ENCODE measurements around the gene TNFRSF13B.
A peak's percentile ranks its signal among the peaks of the same experiment; 100 is the strongest.
"Not testable (repeated sequence)": the region's sequence is repeated elsewhere in the genome, so short reads cannot be mapped to it uniquely, and the experiment has no call there.

The TNFRSF13B gene

GRCh38 chr17:16975277-16975651 lies 3.3 kb upstream of the TNFRSF13B start:
- DNase-seq: no peak
- Histone ChIP-seq H3K9me3 (ENCODE audit: control extremely low read depth in 1 of 5, control insufficient read depth in 4 of 5, insufficient read depth in 2 of 5, low read depth in 1 of 5, low read length in 4 of 5) (no peaks in the 10 kb centered on the region), H3K27ac (ENCODE audit: insufficient read depth in 1 of 2, low read depth in 1 of 2, low read length in 2 of 2, poor library complexity in 1 of 2, severe bottlenecking in 2 of 2) (no peak overlapping the region), H3K4me1 (ENCODE audit: control extremely low read depth in 1 of 4, control insufficient read depth in 4 of 4, insufficient read depth in 4 of 4, low read length in 3 of 4) (peaks cover 0 to 2% (median 0%) of the 10 kb centered on the region in 4 experiments), H3K4me3 (ENCODE audit: control insufficient read depth in 1 of 7, extremely low read depth in 1 of 7, insufficient read depth in 4 of 7, low read depth in 2 of 7, low read length in 6 of 7) (no peak overlapping the region), H3K27me3 (replicated peaks in 2 of 5; ENCODE audit: control insufficient read depth in 4 of 5, insufficient read depth in 5 of 5, low read length in 4 of 5) (peaks cover 0 to 1% (median 0%) of the 10 kb centered on the region in 5 experiments), H3K36me3 (ENCODE audit: control insufficient read depth in 4 of 4, insufficient read depth in 4 of 4, low read length in 3 of 4) (no peaks in the 10 kb centered on the region)
- CTCF ChIA-PET: interaction anchor here (0.9 to 2.3 kb wide), 2 partner anchors 8 to 44 kb away, joined by 3 to 7 read pairs; no protein-coding TSS in a partner anchor
- WGBS (ENCODE audit: insufficient coverage): 78% methylated on average over 1 of the region's 2 CpGs
- POLR2A ChIA-PET: no interaction called here

DNA sequence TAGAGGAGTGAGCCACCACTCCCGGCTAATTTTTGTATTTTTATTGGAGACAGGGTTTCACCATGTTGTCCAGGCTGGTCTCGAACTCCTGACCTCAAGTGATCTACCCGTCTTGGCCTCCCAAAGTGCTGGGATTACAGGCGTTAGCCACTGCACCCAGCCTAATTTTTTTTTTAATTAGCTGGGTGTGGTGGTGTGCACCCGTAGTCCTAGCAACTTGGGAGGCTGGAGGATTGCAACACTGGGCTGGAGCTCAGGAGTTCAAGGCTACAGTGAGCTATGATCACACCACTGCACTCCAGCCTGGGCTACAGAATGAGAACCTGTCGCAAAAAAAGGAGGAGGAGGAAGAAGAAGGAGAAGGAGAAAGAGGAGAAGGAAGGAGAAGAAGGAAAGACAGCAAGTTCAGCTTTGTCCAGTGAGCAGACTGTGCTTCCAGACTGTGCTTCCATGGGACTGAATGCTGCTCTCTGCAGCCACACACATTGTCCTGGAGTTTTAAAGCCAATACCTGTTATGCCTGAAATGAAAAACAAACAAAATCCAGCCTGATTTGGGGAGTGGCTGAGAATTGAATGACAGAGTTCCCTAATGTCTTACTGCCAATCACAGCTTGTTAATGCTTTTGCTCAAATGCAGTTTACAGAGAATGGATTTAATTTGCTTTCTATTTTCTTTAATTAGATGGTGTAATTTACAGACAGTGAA lies 2.8 kb upstream of the TNFRSF13B start:
- Histone ChIP-seq H3K4me1 (ENCODE audit: control extremely low read depth in 1 of 4, control insufficient read depth in 4 of 4, insufficient read depth in 4 of 4, low read length in 3 of 4) (peaks cover 0 to 2% (median 0%) of the 10 kb centered on the region in 4 experiments), H3K27me3 (replicated peaks in 2 of 5; ENCODE audit: control insufficient read depth in 4 of 5, insufficient read depth in 5 of 5, low read length in 4 of 5) (peaks cover 0 to 2% (median 0%) of the 10 kb centered on the region in 5 experiments), H3K9me3 (ENCODE audit: control extremely low read depth in 1 of 5, control insufficient read depth in 4 of 5, insufficient read depth in 2 of 5, low read depth in 1 of 5, low read length in 4 of 5) (no peaks in the 10 kb centered on the region), H3K4me3 (ENCODE audit: control insufficient read depth in 1 of 7, extremely low read depth in 1 of 7, insufficient read depth in 4 of 7, low read depth in 2 of 7, low read length in 6 of 7) (no peak overlapping the region), H3K27ac (ENCODE audit: insufficient read depth in 1 of 2, low read depth in 1 of 2, low read length in 2 of 2, poor library complexity in 1 of 2, severe bottlenecking in 2 of 2) (no peak overlapping the region), H3K36me3 (ENCODE audit: control insufficient read depth in 4 of 4, insufficient read depth in 4 of 4, low read length in 3 of 4) (no peaks in the 10 kb centered on the region)
- WGBS (ENCODE audit: insufficient coverage): 100% methylated on average over 5 of the region's 6 CpGs
- DNase-seq: no peak
- POLR2A ChIA-PET: no interaction called here
- CTCF ChIA-PET: interaction anchor here (0.9 to 2.3 kb wide), 2 partner anchors 8 to 44 kb away, joined by 3 to 7 read pairs; no protein-coding TSS in a partner anchor

- DNase-seq: peak in 1 of 3 donors; percentile 26
- H3K4me1 ChIP-seq (ENCODE audit: control extremely low read depth in 1 of 4, control insufficient read depth in 4 of 4, insufficient read depth in 4 of 4, low read length in 3 of 4): peaks cover 0 to 2% (median 0%) of the 10 kb centered on the region in 4 experiments
- no peak overlapping the region for H3K4me3 ChIP-seq (ENCODE audit: control insufficient read depth in 1 of 7, extremely low read depth in 1 of 7, insufficient read depth in 4 of 7, low read depth in 2 of 7, low read length in 6 of 7)
- H3K27me3 ChIP-seq (replicated peaks in 2 of 5; ENCODE audit: control insufficient read depth in 4 of 5, insufficient read depth in 5 of 5, low read length in 4 of 5): peaks cover 0 to 2% (median 0%) of the 10 kb centered on the region in 5 experiments
- H3K27ac ChIP-seq (ENCODE audit: insufficient read depth in 1 of 2, low read depth in 1 of 2, low read length in 2 of 2, poor library complexity in 1 of 2, severe bottlenecking in 2 of 2): no peak overlapping the region
- ChIA-PET CTCF (interaction anchor here (0.9 to 2.3 kb wide), 2 partner anchors 9 to 43 kb away, joined by 3 to 7 read pairs; no protein-coding TSS in a partner anchor), POLR2A (interaction anchor here (0.6 kb wide), 1 partner anchor 776 kb away, joined by 5 read pairs; no protein-coding TSS in a partner anchor)
- 95% methylated on average over 8 of the region's 13 CpGs for WGBS (ENCODE audit: insufficient coverage)
- no peaks in the 10 kb centered on the region for H3K36me3 ChIP-seq (ENCODE audit: control insufficient read depth in 4 of 4, insufficient read depth in 4 of 4, low read length in 3 of 4)
- H3K9me3 ChIP-seq (ENCODE audit: control extremely low read depth in 1 of 5, control insufficient read depth in 4 of 5, insufficient read depth in 2 of 5, low read depth in 1 of 5, low read length in 4 of 5): no peaks in the 10 kb centered on the region
Measured at GRCh38 chr17:16973760-16974540, 2.0 kb upstream of the TNFRSF13B start.

DNA sequence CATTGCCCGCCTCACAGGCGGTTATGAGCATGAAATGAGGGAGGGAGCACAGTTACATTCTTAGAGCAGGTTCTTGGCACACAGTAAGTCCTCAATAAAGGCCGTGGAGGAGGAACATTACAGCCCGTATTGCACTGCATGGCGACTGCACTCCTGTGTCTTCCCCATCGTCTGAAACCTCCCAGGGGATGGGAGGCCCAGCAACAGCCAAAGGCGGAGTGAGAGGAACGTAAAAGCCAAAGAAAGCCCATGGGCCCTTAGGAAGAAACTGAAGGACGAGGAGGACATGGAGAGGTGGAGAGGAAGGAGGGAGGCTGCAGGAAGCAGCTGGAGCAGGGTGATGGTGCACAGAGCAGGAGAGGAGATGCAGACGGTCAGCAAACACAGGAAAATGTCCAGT lies 1.1 kb upstream of the TNFRSF13B start:
- DNase-seq; H3K4me3 ChIP-seq (ENCODE audit: control insufficient read depth in 1 of 7, extremely low read depth in 1 of 7, insufficient read depth in 4 of 7, low read depth in 2 of 7, low read length in 6 of 7); H3K36me3 ChIP-seq (ENCODE audit: control insufficient read depth in 4 of 4, insufficient read depth in 4 of 4, low read length in 3 of 4); H3K4me1 ChIP-seq (ENCODE audit: control extremely low read depth in 1 of 4, control insufficient read depth in 4 of 4, insufficient read depth in 4 of 4, low read length in 3 of 4); POLR2A ChIA-PET; H3K9me3 ChIP-seq (ENCODE audit: control extremely low read depth in 1 of 5, control insufficient read depth in 4 of 5, insufficient read depth in 2 of 5, low read depth in 1 of 5, low read length in 4 of 5); H3K27me3 ChIP-seq (replicated peaks in 2 of 5; ENCODE audit: control insufficient read depth in 4 of 5, insufficient read depth in 5 of 5, low read length in 4 of 5); H3K27ac ChIP-seq (ENCODE audit: insufficient read depth in 1 of 2, low read depth in 1 of 2, low read length in 2 of 2, poor library complexity in 1 of 2, severe bottlenecking in 2 of 2): not testable (repeated sequence)
- CTCF ChIA-PET: interaction anchor here (2.3 kb wide), 1 partner anchor 10 kb away, joined by 7 read pairs; no protein-coding TSS in a partner anchor
- WGBS (ENCODE audit: insufficient coverage): 75% methylated on average over 5 of the region's 10 CpGs

DNA sequence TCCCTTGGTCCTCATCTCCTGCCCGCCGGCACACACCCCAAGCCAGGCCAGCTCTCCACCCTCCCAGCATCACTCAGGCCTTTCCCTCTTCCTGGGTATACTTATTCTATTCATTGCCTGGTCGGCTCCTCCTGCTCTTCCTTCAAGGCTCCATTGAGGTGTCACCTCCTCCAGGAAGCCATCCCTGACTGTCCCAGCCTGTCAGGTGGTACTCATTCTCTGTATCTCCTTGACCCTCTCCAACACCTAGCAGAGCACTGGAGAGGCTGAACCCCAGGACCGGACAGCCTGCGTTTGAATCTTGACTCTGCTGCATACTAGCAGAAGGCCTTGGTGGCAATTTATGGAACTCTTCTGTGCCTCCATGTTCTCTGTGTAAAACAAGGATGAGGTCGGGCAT lies 428 bp upstream of the TNFRSF13B start:
- Histone ChIP-seq H3K27ac (ENCODE audit: insufficient read depth in 1 of 2, low read depth in 1 of 2, low read length in 2 of 2, poor library complexity in 1 of 2, severe bottlenecking in 2 of 2) (no peak overlapping the region), H3K27me3 (replicated peaks in 2 of 5; ENCODE audit: control insufficient read depth in 4 of 5, insufficient read depth in 5 of 5, low read length in 4 of 5) (peaks cover 0 to 2% (median 0%) of the 10 kb centered on the region in 5 experiments), H3K36me3 (ENCODE audit: control insufficient read depth in 4 of 4, insufficient read depth in 4 of 4, low read length in 3 of 4) (no peaks in the 10 kb centered on the region), H3K9me3 (ENCODE audit: control extremely low read depth in 1 of 5, control insufficient read depth in 4 of 5, insufficient read depth in 2 of 5, low read depth in 1 of 5, low read length in 4 of 5) (no peaks in the 10 kb centered on the region), H3K4me1 (ENCODE audit: control extremely low read depth in 1 of 4, control insufficient read depth in 4 of 4, insufficient read depth in 4 of 4, low read length in 3 of 4) (peaks cover 0 to 2% (median 0%) of the 10 kb centered on the region in 4 experiments), H3K4me3 (ENCODE audit: control insufficient read depth in 1 of 7, extremely low read depth in 1 of 7, insufficient read depth in 4 of 7, low read depth in 2 of 7, low read length in 6 of 7) (no peak overlapping the region)
- POLR2A ChIA-PET: no interaction called here
- CTCF ChIA-PET: no interaction called here
- 98% methylated on average over 6 of the region's 6 CpGs for WGBS (ENCODE audit: insufficient coverage)
- no peak for DNase-seq

- CTCF ChIA-PET: no interaction called here
- no peaks in the 10 kb centered on the region for H3K36me3 ChIP-seq (ENCODE audit: control insufficient read depth in 4 of 4, insufficient read depth in 4 of 4, low read length in 3 of 4)
- no peaks in the 10 kb centered on the region for H3K9me3 ChIP-seq (ENCODE audit: control extremely low read depth in 1 of 5, control insufficient read depth in 4 of 5, insufficient read depth in 2 of 5, low read depth in 1 of 5, low read length in 4 of 5)
- no peak overlapping the region for H3K4me3 ChIP-seq (ENCODE audit: control insufficient read depth in 1 of 7, extremely low read depth in 1 of 7, insufficient read depth in 4 of 7, low read depth in 2 of 7, low read length in 6 of 7)
- no peak overlapping the region for H3K27ac ChIP-seq (ENCODE audit: insufficient read depth in 1 of 2, low read depth in 1 of 2, low read length in 2 of 2, poor library complexity in 1 of 2, severe bottlenecking in 2 of 2)
- H3K27me3 ChIP-seq (replicated peaks in 2 of 5; ENCODE audit: control insufficient read depth in 4 of 5, insufficient read depth in 5 of 5, low read length in 4 of 5): peaks cover 0 to 3% (median 0%) of the 10 kb centered on the region in 5 experiments
- whole genome bisulfite sequencing (ENCODE audit: insufficient coverage): 86% methylated on average over 11 of the region's 13 CpGs
- DNase-seq: no peak
- no peaks in the 10 kb centered on the region for H3K4me1 ChIP-seq (ENCODE audit: control extremely low read depth in 1 of 4, control insufficient read depth in 4 of 4, insufficient read depth in 4 of 4, low read length in 3 of 4)
- POLR2A ChIA-PET: no interaction called here
Measured at GRCh38 chr17:16969931-16970906, 1.7 kb downstream of the TNFRSF13B start.

Measured in common myeloid progenitor, CD34-positive (primary cell).